HG03097 (cell line): ENCODE measurements around the gene ZNF302.
"Not testable (repeated sequence)": the region's sequence is repeated elsewhere in the genome, so short reads cannot be mapped to it uniquely, and the experiment has no call there.

Experiments
- ATAC-seq: cut with Tn5 transposase; IDR thresholded peaks from one replicate; pipeline ENCODE4 v1.9.1; 2021; ENCODE audit not compliant: unreplicated experiment, low FRiP score

The ZNF302 gene

GRCh38 chr19:34669305-34669704, 8.2 kb upstream of the ZNF302 start:
- no peak for ATAC-seq

DNA sequence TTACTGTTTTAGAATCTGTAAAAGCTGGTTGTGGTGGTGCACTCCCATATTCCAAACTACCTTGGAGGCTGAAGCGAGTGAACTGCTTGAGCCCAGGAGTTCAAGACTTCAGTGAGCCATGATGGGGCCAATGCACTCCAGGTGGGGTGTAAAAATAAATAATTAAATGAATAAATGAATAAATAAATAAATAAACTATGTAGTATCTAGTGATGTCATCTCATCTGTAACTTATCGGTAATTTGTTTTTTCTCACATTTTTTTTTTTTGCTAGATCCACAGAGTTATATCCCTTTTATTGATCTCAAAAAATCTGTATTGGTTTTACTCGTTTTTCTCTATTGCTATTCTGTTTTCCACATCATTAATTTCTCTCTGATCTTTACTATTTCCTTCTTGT, 5.5 kb upstream of the ZNF302 start:
- no peak for ATAC-seq

- ATAC-seq = no peak
Observed at GRCh38 chr19:34673590-34673989, 3.9 kb upstream of the ZNF302 start.

DNA sequence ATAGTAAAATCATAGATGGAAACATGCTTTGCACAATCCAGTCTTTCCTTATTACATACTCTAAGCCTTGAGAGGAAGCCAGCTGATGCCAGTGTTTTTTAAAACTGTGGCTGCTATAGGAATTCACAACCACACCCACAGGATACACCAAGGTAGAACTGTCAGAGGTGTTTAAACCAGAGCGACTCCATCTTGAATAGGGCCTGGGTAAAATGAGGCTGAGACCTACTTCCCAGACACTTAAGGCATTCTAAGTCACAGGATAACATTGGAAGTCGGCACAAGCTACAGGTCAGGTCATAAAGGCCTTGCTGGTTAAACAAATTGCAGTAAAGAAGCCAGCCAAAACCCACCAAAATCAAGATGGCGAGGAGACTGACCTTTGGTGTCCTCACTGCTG, 2.2 kb upstream of the ZNF302 start:
- ATAC-seq = no peak

GRCh38 chr19:34675919-34676318, 1.6 kb upstream of the ZNF302 start:
- ATAC-seq = no peak

GRCh38 chr19:34676697-34677385, 637 bp upstream of the ZNF302 start, which contains the start of gene SCGB2B2:
Gene SCGB2B2 (minus strand): TSS chr19:34677159. CDS start chr19:34594563, 82,596 bp downstream.
- ATAC-seq = peak; percentile 44

- ATAC-seq = no peak
Observed at GRCh38 chr19:34678085-34678412, 571 bp downstream of the ZNF302 start.

DNA sequence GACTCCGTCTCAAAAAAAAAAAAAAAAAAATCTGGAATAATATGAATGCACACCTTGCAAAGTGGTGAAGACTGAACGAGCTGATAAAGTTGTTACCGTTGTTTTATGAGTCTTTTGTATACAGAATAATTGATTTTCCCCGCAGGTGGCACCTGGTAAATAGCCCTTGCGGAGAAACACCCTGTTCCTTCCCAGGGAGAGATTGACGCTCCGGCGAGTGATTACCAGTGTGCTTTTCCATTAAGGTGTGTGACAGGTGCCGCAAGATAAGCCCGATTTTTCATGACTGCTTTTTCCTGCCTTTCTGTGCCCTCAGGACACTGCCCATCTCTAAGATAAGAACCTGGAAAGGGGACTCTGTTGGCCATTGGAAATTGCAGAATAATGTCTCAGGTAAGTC, 943 bp downstream of the ZNF302 start:
- no peak for ATAC-seq

DNA sequence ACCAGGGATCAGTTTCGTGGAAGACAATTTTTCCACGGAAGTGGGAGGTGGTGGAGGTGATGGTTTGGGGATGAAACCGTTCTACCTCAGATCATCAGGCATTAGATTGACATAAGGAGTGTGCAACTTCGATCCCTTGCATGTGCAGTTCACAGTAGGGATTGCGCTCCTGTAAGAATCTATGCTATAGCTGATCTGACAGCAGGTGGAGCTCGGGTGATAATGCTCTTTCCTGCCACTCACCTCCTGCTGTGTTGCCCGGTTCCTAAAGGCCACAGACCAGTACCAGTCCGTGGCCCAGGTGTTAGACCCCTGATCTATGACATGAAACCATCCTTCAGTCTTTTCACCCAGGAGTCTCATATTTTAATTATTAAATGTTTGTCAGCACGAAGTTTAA, 4.0 kb downstream of the ZNF302 start:
- ATAC-seq = no peak

GRCh38 chr19:34685266-34685665, 7.8 kb downstream of the ZNF302 start:
- ATAC-seq = not testable (repeated sequence)

GRCh38 chr19:34686455-34686854, 9.0 kb downstream of the ZNF302 start:
- no peak for ATAC-seq

GRCh38 chr19:34687348-34687747, 9.9 kb downstream of the ZNF302 start:
- ATAC-seq = no peak

GRCh38 chr19:34688592-34688991, 11.1 kb downstream of the ZNF302 start:
- ATAC-seq = no peak

GRCh38 chr19:34690372-34690771, 12.9 kb downstream of the ZNF302 start:
- ATAC-seq = no peak

GRCh38 chr19:34692549-34692948, 15.1 kb downstream of the ZNF302 start:
- no peak for ATAC-seq

DNA sequence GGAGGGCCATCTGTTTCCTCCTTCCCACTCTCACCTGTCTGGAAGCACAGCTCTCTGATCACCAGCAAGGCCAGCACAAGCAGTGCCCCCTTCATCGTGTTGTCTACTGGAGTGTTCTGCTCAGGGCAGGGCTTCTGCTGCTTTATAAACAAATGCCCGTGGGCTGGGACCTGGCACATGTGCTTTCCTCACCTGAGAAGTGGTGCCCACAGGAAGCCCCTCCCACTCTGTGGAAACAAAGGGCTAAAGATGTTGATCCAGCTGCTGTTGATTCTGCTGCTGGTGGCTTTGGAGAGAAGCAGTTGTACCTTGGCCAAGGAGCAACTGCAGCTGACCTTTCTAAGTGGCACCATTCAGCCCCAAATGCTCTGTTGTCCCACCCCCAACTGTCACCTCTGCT, 30.2 kb downstream of the ZNF302 start:
- ATAC-seq = no peak

DNA sequence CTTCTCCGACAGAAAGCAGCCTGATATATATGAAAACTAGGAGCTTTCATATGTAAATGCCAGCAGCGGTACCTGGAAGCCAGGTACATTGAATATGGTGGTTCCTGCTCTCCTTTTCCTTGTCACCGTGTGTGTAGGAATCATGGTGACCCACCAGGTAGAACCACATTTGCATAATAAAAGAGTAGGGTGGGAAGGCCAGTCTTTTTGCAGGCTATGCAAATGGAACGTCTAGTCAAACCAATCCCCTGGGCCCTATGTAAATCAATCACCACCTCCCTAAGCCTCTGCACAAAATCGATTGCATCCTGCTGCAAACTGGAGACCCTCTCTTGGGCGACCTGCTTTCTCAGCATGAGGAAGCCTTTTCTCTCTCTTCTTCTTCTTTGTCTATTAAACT, 34.4 kb downstream of the ZNF302 start:
- no peak for ATAC-seq

DNA sequence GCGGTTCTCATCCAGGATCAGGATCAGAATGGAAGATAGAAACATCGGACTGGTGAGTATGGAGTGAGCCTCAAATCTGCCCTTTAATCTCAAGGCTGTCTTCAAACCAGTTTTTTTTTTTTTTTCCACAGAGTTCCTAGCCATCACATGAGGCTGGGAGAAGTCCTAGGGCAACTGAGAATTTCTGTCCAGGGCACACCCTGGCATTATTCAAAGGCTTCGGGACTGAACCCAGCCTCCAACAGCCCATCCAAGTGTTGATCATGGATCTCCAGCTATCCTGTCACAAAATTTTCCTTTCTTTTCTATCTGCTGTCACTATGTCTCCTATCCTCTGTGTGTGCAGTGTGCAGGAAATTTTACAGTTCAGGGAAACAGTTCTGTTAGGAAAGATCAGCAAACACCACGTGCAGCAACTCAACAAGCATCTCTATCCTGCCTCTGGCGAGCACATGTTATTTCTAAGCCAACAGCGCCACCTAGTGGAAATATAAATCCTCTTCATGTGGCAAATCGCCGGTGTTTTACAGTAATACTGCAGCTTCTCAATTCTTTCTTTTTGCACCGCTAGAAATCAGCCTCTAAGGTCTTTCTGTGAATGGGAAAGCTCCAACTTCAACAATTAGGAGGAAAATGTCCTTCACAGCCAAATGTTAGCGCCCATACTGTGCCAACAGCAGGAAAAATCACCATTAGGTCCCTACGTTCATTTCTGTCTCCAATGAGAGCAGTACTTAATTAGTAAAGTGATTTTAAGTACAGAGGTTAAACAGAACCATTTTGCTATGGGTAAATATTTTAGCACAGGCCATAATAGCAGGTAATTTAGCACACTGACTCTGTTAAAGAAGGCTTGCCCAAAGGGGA, 35.1 kb downstream of the ZNF302 start:
- ATAC-seq = no peak

DNA sequence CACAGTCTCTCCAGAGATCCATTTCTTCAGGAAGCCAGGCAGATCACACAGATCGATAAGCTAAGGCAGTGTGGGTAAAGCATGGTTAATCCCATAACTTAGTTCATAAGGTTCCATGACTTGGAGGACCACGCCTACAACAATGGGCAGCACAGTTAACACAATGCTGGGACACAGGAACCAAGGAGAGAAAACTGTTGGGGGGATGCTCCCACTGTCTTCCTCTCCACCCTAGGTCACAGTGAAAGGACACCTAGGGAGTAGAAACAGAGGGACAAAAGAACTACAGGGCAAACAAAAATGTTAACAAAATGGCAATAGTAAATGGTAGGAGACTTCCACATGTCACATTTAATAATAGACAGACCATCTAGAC, 35.8 kb downstream of the ZNF302 start:
- no peak for ATAC-seq

- no peak for ATAC-seq
Observed at GRCh38 chr19:34715357-34715756, 37.9 kb downstream of the ZNF302 start.

DNA sequence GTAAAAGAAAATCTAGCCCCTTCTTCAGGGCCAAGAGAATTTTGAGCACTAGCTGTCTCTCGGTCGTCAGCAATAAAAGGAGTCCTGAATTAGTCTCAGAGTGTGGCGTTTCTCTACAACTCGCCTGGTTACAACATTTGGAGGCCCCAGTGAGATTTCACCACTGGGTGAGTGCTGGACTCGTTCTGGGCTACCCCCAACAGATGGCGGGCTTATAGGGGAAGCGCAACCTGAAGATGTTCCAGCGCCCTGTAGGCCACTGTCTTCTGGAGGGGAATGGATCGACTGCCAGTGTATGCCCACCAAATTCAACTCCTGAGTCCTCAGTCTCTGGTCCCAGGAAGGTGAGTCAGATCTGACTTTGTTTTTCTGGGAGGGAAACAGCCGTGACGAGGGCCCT, 44.9 kb downstream of the ZNF302 start:
- ATAC-seq = no peak

- ATAC-seq = no peak
Observed at GRCh38 chr19:34725400-34725799, 47.9 kb downstream of the ZNF302 start.
